NCI-H1092 (cell line): ENCODE results near the gene SHISA6.
"Not testable (repeated sequence)": the region's sequence is repeated elsewhere in the genome, so short reads cannot be mapped to it uniquely, and the experiment has no call there.

Source experiments
- DNase-seq: peaks from one replicate; lab custom pipeline; 2025; lab: John Stamatoyannopoulos, UW

The SHISA6 gene

GRCh38 chr17:11303773-11304394 is 62.9 kb downstream of the SHISA6 start:
- DNase-seq, result no peak

GRCh38 chr17:11304568-11304967 is 63.6 kb downstream of the SHISA6 start:
- no peak for DNase-seq

GRCh38 chr17:11305524-11305923 is 64.5 kb downstream of the SHISA6 start:
- DNase-seq, result no peak

GRCh38 chr17:11308531-11308930 is 67.5 kb downstream of the SHISA6 start:
- DNase-seq, result no peak

- DNase-seq, result no peak
Observed at GRCh38 chr17:11309033-11309432, 68.0 kb downstream of the SHISA6 start.

GRCh38 chr17:11309850-11310249 is 68.8 kb downstream of the SHISA6 start:
- no peak for DNase-seq

GRCh38 chr17:11316451-11316850 is 75.4 kb downstream of the SHISA6 start:
- DNase-seq, result not testable (repeated sequence)

- no peak for DNase-seq
Observed at GRCh38 chr17:11318207-11318606, 77.2 kb downstream of the SHISA6 start.

GRCh38 chr17:11319894-11320293 is 78.9 kb downstream of the SHISA6 start:
- no peak for DNase-seq

GRCh38 chr17:11324021-11324420 is 83.0 kb downstream of the SHISA6 start:
- DNase-seq, result no peak

GRCh38 chr17:11324846-11325420 is 83.9 kb downstream of the SHISA6 start:
- DNase-seq, result no peak

- DNase-seq, result no peak
Observed at GRCh38 chr17:11326492-11326891, 85.5 kb downstream of the SHISA6 start.

GRCh38 chr17:11328770-11329169 is 87.8 kb downstream of the SHISA6 start:
- DNase-seq, result no peak

GRCh38 chr17:11330006-11330405 is 89.0 kb downstream of the SHISA6 start:
- DNase-seq, result no peak

GRCh38 chr17:11330826-11331225 is 89.8 kb downstream of the SHISA6 start:
- no peak for DNase-seq

- DNase-seq, result no peak
Observed at GRCh38 chr17:11331547-11332513, 90.8 kb downstream of the SHISA6 start.

- no peak for DNase-seq
Observed at GRCh38 chr17:11332706-11333105, 91.7 kb downstream of the SHISA6 start.

GRCh38 chr17:11334493-11334892 is 93.5 kb downstream of the SHISA6 start:
- DNase-seq, result no peak

GRCh38 chr17:11336290-11336689 is 95.3 kb downstream of the SHISA6 start:
- no peak for DNase-seq

GRCh38 chr17:11340803-11341202 is 99.8 kb downstream of the SHISA6 start:
- no peak for DNase-seq

GRCh38 chr17:11342138-11342537 is 101.1 kb downstream of the SHISA6 start:
- no peak for DNase-seq

GRCh38 chr17:11349106-11349505 is 108.1 kb downstream of the SHISA6 start:
- no peak for DNase-seq

- no peak for DNase-seq
Observed at GRCh38 chr17:11351479-11351878, 110.5 kb downstream of the SHISA6 start.
